H9 (cell line): ENCODE results near the gene CDK17. TPM values are rescaled to one million over a fixed set of nuclear protein-coding genes. Genes with fewer than 3 reads are reported as not detected.
A peak's percentile ranks its signal among the peaks of the same experiment; 100 is the strongest.

Experiments
- DNase-seq: peaks from one replicate; pipeline ENCODE4 v3.0.0-alpha.2; 2017
- H2AFZ ChIP-seq: one replicate; pipeline ENCODE4 v1.6.1; 2013; ENCODE audit warnings: mild to moderate bottlenecking, low read length, control low read depth, moderate library complexity
- H2AK5ac ChIP-seq: 2 replicates; pipeline ENCODE4 v1.6.1; 2013; ENCODE audit warnings: low read length, control low read depth, mixed read lengths; ENCODE audit not compliant: insufficient read length
- H2BK120ac ChIP-seq: one replicate; pipeline ENCODE4 v1.6.1; 2013; ENCODE audit warnings: low read depth, mild to moderate bottlenecking, low read length, control low read depth, inconsistent platforms; ENCODE audit not compliant: poor library complexity, severe bottlenecking
- H2BK12ac ChIP-seq: 2 replicates; pipeline ENCODE4 v1.6.1; 2013; ENCODE audit warnings: low read length, control low read depth, mixed read lengths, low read depth; ENCODE audit not compliant: insufficient read length
- H2BK15ac ChIP-seq: 2 replicates; pipeline ENCODE4 v1.6.1; 2013; ENCODE audit warnings: low read depth, low read length, control low read depth
- H2BK20ac ChIP-seq: one replicate; pipeline ENCODE4 v1.6.1; 2013; ENCODE audit warnings: low read depth, mild to moderate bottlenecking, low read length, control low read depth, inconsistent platforms; ENCODE audit not compliant: poor library complexity, severe bottlenecking
- H2BK5ac ChIP-seq: 2 replicates; pipeline ENCODE4 v1.6.1; 2013; ENCODE audit warnings: low read length, control low read depth, mixed read lengths; ENCODE audit not compliant: insufficient read length
- H3K14ac ChIP-seq: 2 replicates; pipeline ENCODE4 v1.6.1; 2013; ENCODE audit warnings: low read length, control low read depth; ENCODE audit not compliant: insufficient read depth
- H3K18ac ChIP-seq: 2 replicates; pipeline ENCODE4 v1.6.1; 2013; ENCODE audit warnings: low read depth, mild to moderate bottlenecking, mixed read lengths, low read length, control low read depth; ENCODE audit not compliant: insufficient read length
- H3K23ac ChIP-seq: 2 replicates; pipeline ENCODE4 v1.6.1; 2013; ENCODE audit warnings: low read length, control low read depth, mixed read lengths, low read depth; ENCODE audit not compliant: insufficient read length
- H3K23me2 ChIP-seq: 2 replicates; pipeline ENCODE4 v1.6.1; 2013; ENCODE audit warnings: low read depth, mild to moderate bottlenecking, mixed read lengths, low read length, control low read depth; ENCODE audit not compliant: insufficient read length, poor library complexity, severe bottlenecking
- H3K27ac ChIP-seq: 2 replicates; pipeline ENCODE4 v1.5.1; 2013; ENCODE audit warnings: low read length, control low read depth, mixed read lengths, low read depth; ENCODE audit not compliant: insufficient read length
- H3K27me3 ChIP-seq: 2 replicates; pipeline ENCODE4 v1.6.1; 2013; ENCODE audit warnings: low read length, control low read depth, inconsistent platforms; ENCODE audit not compliant: insufficient read depth
- H3K4ac ChIP-seq: 2 replicates; pipeline ENCODE4 v1.6.1; 2013; ENCODE audit warnings: low read depth, mild to moderate bottlenecking, control low read depth, inconsistent platforms, low read length, moderate library complexity
- H3K4me1 ChIP-seq: 2 replicates; pipeline ENCODE4 v1.6.1; 2013; ENCODE audit warnings: low read length, control low read depth, inconsistent platforms; ENCODE audit not compliant: insufficient read depth
- H3K4me2 ChIP-seq: 2 replicates; pipeline ENCODE4 v1.6.1; 2013; ENCODE audit warnings: low read length, control low read depth, mixed read lengths; ENCODE audit not compliant: insufficient read length, insufficient read depth
- H3K56ac ChIP-seq: 2 replicates; pipeline ENCODE4 v1.6.1; 2013; ENCODE audit warnings: low read depth, mild to moderate bottlenecking, mixed read lengths, low read length, control low read depth; ENCODE audit not compliant: insufficient read length
- H3K79me1 ChIP-seq: 2 replicates; pipeline ENCODE4 v1.6.1; 2013; ENCODE audit warnings: low read depth, mild to moderate bottlenecking, moderate library complexity, low read length, control low read depth, inconsistent platforms; ENCODE audit not compliant: insufficient read depth, poor library complexity, severe bottlenecking
- H3K79me2 ChIP-seq: 2 replicates; pipeline ENCODE4 v1.6.1; 2013; ENCODE audit warnings: low read length, control low read depth, inconsistent platforms; ENCODE audit not compliant: insufficient read depth
- H3K9ac ChIP-seq: 2 replicates; pipeline ENCODE4 v1.6.1; 2013; ENCODE audit warnings: low read length, control low read depth, mixed read lengths; ENCODE audit not compliant: insufficient read length; ENCODE audit errors: extremely low read depth
- H3K9me3 ChIP-seq: one replicate; pipeline ENCODE4 v1.6.1; 2013; ENCODE audit warnings: low read depth, low read length, inconsistent platforms; ENCODE audit not compliant: control insufficient read depth
- H3T11ph ChIP-seq: one replicate; pipeline ENCODE4 v1.6.1; 2013; ENCODE audit warnings: mild to moderate bottlenecking, low read length, control low read depth, inconsistent platforms
- H4K20me1 ChIP-seq: one replicate; pipeline ENCODE4 v1.6.1; 2013; ENCODE audit not compliant: control insufficient read depth, insufficient read length, insufficient read depth
- H4K5ac ChIP-seq: 2 replicates; pipeline ENCODE4 v1.6.1; 2013; ENCODE audit warnings: low read depth, mild to moderate bottlenecking, mixed read lengths, low read length, control low read depth; ENCODE audit not compliant: insufficient read length
- H4K8ac ChIP-seq: replicated peaks from 2 replicates; pipeline ENCODE4 v1.6.1; 2013; ENCODE audit warnings: low read length, control low read depth, mixed read lengths, low read depth; ENCODE audit not compliant: insufficient read length
- H4K91ac ChIP-seq: 2 replicates; pipeline ENCODE4 v1.6.1; 2013; ENCODE audit warnings: low read depth, mild to moderate bottlenecking, moderate library complexity, mixed read lengths, low read length, control low read depth; ENCODE audit not compliant: insufficient read length
- H3K27ac Mint-ChIP-seq, 3 experiments: 2 replicates in 2 of 3; 3 replicates in 1 of 3; pipeline ENCODE4 v1.8.0; 2020 to 2021; ENCODE audit warnings: mixed read lengths in 3 of 3, mild to moderate bottlenecking in 1 of 3, moderate library complexity in 1 of 3
- H3K27me3 Mint-ChIP-seq: 2 replicates; pipeline ENCODE4 v1.8.0; 2021; ENCODE audit warnings: low read depth, mild to moderate bottlenecking, moderate library complexity, mixed read lengths
- H3K36me3 Mint-ChIP-seq, 3 experiments: 2 replicates in 2 of 3; 3 replicates in 1 of 3; pipeline ENCODE4 v1.8.0; 2020 to 2021; ENCODE audit warnings: low read depth in 3 of 3, mixed read lengths in 3 of 3; ENCODE audit not compliant: insufficient read depth in 1 of 3
- H3K4me1 Mint-ChIP-seq, 2 experiments: 2 replicates each; pipeline ENCODE4 v1.8.0; 2020; ENCODE audit warnings: mixed read lengths in 2 of 2
- H3K4me3 Mint-ChIP-seq, 2 experiments: 2 replicates in 1 of 2; 3 replicates in 1 of 2; pipeline ENCODE4 v1.8.0; 2020 to 2021; ENCODE audit warnings: mild to moderate bottlenecking in 2 of 2, mixed read lengths in 2 of 2, moderate library complexity in 1 of 2
- H3K9me3 Mint-ChIP-seq, 2 experiments: 2 replicates in 1 of 2; 3 replicates in 1 of 2; pipeline ENCODE4 v1.8.0; 2020; ENCODE audit warnings: mild to moderate bottlenecking in 2 of 2, mixed read lengths in 2 of 2, moderate library complexity in 1 of 2
- WGBS: extraction: QIAGEN DNeasy Blood & Tissue Kit; methylation state at CpG from one replicate; pipeline ENCODE4 v1.1.7; 2013; ENCODE audit warnings: missing lambda C conversion rate, low lambda C conversion rate, mixed read lengths; ENCODE audit not compliant: insufficient read length; ENCODE audit errors: extremely low coverage; 5-methylcytosine and 5-hydroxymethylcytosine counted together
- total RNA-seq: library from RNA; stranded (reverse); gene quantifications from 2 replicates; pipeline ENCODE4 v1.2.1, GENCODE V29; 2021
- TF ChIP-seq, protein P1 (sequence below): fragments of 200-600 bp; sonication (generic); conservative IDR thresholded peaks from 3 replicates; pipeline ENCODE4 v1.8.0; 2021; ENCODE audit warnings: antibody characterized with exemption, mild to moderate bottlenecking

CDK17 gene
- total RNA-seq, 1 experiment from 2014 or later, result 28.8 TPM

DNA sequence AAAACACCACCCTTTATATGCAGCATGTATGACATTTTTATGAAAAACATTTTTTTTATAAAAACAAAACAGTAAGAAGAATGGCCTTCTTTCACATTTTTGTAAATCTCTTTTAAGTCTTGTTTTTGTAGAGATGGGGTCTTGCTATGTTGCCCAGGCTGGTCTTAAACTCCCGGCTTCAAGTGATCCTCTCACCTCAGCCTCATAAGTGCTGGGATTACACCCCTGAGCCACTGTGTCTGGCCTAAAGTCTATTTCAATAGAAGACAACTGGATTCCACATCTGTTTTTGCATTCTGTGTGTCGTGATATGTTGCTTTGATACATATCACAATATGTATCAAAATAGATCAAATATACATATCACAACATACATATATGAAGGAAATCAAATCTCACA is 107.1 kb downstream of the CDK17 start:
- Histone ChIP-seq H4K5ac (no peak overlapping the region), H4K20me1 (no peaks in the 10 kb centered on the region), H3K18ac (no peak overlapping the region), H3K23me2 (no peaks in the 10 kb centered on the region), H2BK12ac (no peak overlapping the region), H3K79me2 (no peaks in the 10 kb centered on the region), H2BK120ac (no peak overlapping the region), H3K23ac (no peak overlapping the region), H3K79me1 (no peaks in the 10 kb centered on the region), H3K56ac (no peak overlapping the region), H3T11ph (no peak overlapping the region), H3K4ac (no peak overlapping the region), H3K4me1 (peaks cover 2% of the 10 kb centered on the region; the same call in 1 of the 2 replicates), H3K9ac (no peak overlapping the region), H2AK5ac (no peak overlapping the region), H3K14ac (no peak overlapping the region), H4K91ac (no peak overlapping the region), H2BK5ac (no peak overlapping the region), H2BK20ac (no peak overlapping the region), H2AFZ (no peak overlapping the region), H3K27ac (no peak overlapping the region), H3K4me2 (no peak overlapping the region), H4K8ac (no peak overlapping the region), H2BK15ac (no peak overlapping the region), H3K9me3 (no peaks in the 10 kb centered on the region), H3K27me3 (no peaks in the 10 kb centered on the region)
- WGBS, result no CpG with 5 or more reads among the region's 2 CpGs
- Mint-ChIP-seq H3K27ac (peak overlapping the region in 1 of 3 experiments; percentile 44; a peak in 1 of 7 replicates), H3K9me3 (no peaks in the 10 kb centered on the region), H3K27me3 (no peaks in the 10 kb centered on the region), H3K36me3 (peaks cover 8 to 27% (median 13%) of the 10 kb centered on the region in 3 experiments; a peak in 6 of 7 replicates), H3K4me1 (peaks cover 9 to 12% of the 10 kb centered on the region in 2 experiments), H3K4me3 (no peak overlapping the region)
- TF ChIP-seq, protein P1, sequence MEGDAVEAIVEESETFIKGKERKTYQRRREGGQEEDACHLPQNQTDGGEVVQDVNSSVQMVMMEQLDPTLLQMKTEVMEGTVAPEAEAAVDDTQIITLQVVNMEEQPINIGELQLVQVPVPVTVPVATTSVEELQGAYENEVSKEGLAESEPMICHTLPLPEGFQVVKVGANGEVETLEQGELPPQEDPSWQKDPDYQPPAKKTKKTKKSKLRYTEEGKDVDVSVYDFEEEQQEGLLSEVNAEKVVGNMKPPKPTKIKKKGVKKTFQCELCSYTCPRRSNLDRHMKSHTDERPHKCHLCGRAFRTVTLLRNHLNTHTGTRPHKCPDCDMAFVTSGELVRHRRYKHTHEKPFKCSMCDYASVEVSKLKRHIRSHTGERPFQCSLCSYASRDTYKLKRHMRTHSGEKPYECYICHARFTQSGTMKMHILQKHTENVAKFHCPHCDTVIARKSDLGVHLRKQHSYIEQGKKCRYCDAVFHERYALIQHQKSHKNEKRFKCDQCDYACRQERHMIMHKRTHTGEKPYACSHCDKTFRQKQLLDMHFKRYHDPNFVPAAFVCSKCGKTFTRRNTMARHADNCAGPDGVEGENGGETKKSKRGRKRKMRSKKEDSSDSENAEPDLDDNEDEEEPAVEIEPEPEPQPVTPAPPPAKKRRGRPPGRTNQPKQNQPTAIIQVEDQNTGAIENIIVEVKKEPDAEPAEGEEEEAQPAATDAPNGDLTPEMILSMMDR, result no peak
- DNase-seq, result no peak
